Mesodermal cell (in vitro differentiated cells): Measurements from ENCODE around the gene SLC39A8.
"Not testable (repeated sequence)": the region's sequence is repeated elsewhere in the genome, so short reads cannot be mapped to it uniquely, and the experiment has no call there.

Source experiments
- H3K27ac ChIP-seq: 2 replicates; pipeline ENCODE4 v1.7.0; 2013; ENCODE audit warnings: mild to moderate bottlenecking, low read depth, low read length, moderate library complexity; ENCODE audit not compliant: severe bottlenecking
- H3K36me3 ChIP-seq: 2 replicates; pipeline ENCODE4 v1.7.1; 2013; ENCODE audit warnings: mild to moderate bottlenecking, low read length, moderate library complexity; ENCODE audit not compliant: control insufficient read depth, insufficient read depth
- H3K4me1 ChIP-seq: one replicate; pipeline ENCODE4 v1.7.1; 2013; ENCODE audit warnings: mild to moderate bottlenecking, low read length; ENCODE audit not compliant: insufficient read depth, control insufficient read depth, poor library complexity, severe bottlenecking
- H3K4me3 ChIP-seq: 2 replicates; pipeline ENCODE4 v1.7.0; 2013; ENCODE audit warnings: low read length, control low read depth, mild to moderate bottlenecking; ENCODE audit not compliant: insufficient read depth, poor library complexity, severe bottlenecking; ENCODE audit errors: extremely low read depth
- H3K9me3 ChIP-seq: 2 replicates; pipeline ENCODE4 v1.7.1; 2013; ENCODE audit warnings: mild to moderate bottlenecking, low read length, moderate library complexity; ENCODE audit not compliant: control insufficient read depth
- WGBS, 2 experiments: methylation state at CpG; one replicate each; pipeline ENCODE4 v1.1.5; 2013; ENCODE audit warnings: missing lambda C conversion rate in 2 of 2; ENCODE audit not compliant: insufficient coverage in 2 of 2; 5-methylcytosine and 5-hydroxymethylcytosine counted together

Gene SLC39A8

GRCh38 chr4:102302762-102303161 lies 42.5 kb downstream of the SLC39A8 start:
- WGBS, 2 experiments: no CpG with 5 or more reads among the region's 1 CpG
- no peak overlapping the region for H3K4me3 ChIP-seq

DNA sequence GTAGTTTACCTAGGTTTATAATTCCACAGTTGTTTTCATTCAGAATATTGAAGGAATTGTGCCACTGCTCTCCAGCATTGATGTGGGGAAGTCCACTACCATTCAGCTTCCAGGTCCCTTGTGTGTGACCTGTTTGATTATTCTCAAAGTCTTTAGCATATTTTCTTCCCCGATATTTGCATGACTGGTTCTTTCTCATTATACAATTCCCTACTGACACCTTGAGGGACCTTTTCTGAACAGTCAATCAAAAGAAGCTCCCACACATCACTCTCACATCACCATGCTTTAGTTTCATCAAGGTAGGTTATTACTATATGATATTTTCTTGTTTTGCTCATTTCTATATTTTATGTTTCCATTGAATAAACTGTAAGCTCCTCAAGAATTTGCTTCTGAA lies 44.1 kb downstream of the SLC39A8 start:
- Histone ChIP-seq H3K4me3 (no peak overlapping the region), H3K9me3 (no peaks in the 10 kb centered on the region), H3K36me3 (no peaks in the 10 kb centered on the region), H3K4me1 (no peaks in the 10 kb centered on the region), H3K27ac (no peak overlapping the region)
- 86% methylated on average over 1 of the region's 1 CpG; no CpG with 5 or more reads in 1 of the 2 experiments for WGBS, 2 experiments

More at GRCh38 chr4:102302762-102303161, 42.5 kb downstream of the SLC39A8 start:
- no peaks in the 10 kb centered on the region for H3K9me3 ChIP-seq
- no peaks in the 10 kb centered on the region for H3K4me1 ChIP-seq
- no peak overlapping the region for H3K27ac ChIP-seq
- H3K36me3 ChIP-seq: no peaks in the 10 kb centered on the region

DNA sequence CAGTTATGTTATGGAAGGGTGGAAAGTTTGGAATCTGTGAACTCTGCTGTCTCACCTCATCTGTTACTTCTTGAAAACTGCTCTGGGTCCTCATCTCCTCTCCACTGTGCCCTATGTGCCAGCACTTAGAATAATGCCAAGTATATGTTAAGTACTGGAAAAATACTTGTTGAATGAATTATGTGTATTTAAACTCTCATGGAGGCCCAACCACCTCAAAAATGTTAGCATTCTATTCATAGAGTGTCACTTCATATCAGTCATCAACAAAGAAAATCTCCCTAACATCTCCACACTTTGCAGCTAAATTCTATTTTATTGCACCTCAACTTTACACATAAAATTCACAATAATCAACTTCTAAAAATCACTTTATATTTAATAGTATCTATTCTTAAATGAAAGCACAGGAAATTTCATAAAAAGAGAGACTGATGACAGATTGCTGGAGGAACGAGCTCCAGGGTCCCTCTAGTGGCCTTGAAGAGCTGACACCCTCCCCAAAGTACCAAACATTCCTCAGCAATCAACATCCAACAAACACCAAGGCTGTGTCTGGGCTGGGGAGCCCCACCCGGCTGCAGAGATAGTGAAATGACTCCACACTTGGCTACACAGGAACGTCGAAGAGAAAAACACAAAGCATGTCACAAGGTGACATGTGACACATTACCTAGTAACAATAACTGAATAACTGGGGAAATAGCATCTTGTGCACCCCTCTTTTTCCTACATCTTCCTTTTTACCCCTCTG lies 45.8 kb downstream of the SLC39A8 start:
- Histone ChIP-seq H3K27ac (no peak overlapping the region), H3K4me3 (no peak overlapping the region), H3K4me1 (no peaks in the 10 kb centered on the region), H3K9me3 (no peaks in the 10 kb centered on the region), H3K36me3 (no peaks in the 10 kb centered on the region)
- 10% methylated on average over 3 of the region's 4 CpGs; no CpG with 5 or more reads in 1 of the 2 experiments for WGBS, 2 experiments

- no peaks in the 10 kb centered on the region for H3K36me3 ChIP-seq
- H3K9me3 ChIP-seq: no peaks in the 10 kb centered on the region
- H3K4me3 ChIP-seq: no peak overlapping the region
- H3K4me1 ChIP-seq: no peaks in the 10 kb centered on the region
- WGBS, 2 experiments: 67% methylated on average over 1 of the region's 1 CpG; no CpG with 5 or more reads in 1 of the 2 experiments
- H3K27ac ChIP-seq: no peak overlapping the region
Observed at GRCh38 chr4:102298716-102299115, 46.6 kb downstream of the SLC39A8 start.

GRCh38 chr4:102295153-102295862 lies 50.0 kb downstream of the SLC39A8 start:
- Histone ChIP-seq H3K27ac (no peak overlapping the region), H3K36me3 (no peaks in the 10 kb centered on the region), H3K4me1 (no peaks in the 10 kb centered on the region), H3K9me3 (no peaks in the 10 kb centered on the region), H3K4me3 (no peak overlapping the region)

DNA sequence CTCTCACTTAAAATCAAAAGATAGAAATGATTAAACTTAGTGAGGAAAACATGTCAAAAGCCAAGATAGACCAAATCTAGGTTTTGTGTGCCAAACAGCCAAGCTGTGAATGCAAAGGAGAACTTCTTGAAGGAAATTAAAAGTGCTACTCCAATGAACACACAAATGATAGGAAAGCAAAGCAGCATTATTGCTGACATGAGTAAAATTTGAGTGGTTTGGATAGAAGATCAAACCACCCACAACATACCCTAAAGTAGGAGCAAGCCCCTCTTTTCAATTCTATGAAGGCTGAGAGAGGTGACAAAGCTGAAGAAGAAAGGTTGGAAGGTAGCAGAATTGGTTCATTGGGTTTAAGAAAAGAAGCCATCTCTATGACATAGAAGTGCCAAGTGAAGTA lies 56.8 kb downstream of the SLC39A8 start:
- Histone ChIP-seq H3K36me3 (no peaks in the 10 kb centered on the region), H3K4me3 (no peak overlapping the region), H3K27ac (no peak overlapping the region), H3K9me3 (no peaks in the 10 kb centered on the region), H3K4me1 (no peaks in the 10 kb centered on the region)

DNA sequence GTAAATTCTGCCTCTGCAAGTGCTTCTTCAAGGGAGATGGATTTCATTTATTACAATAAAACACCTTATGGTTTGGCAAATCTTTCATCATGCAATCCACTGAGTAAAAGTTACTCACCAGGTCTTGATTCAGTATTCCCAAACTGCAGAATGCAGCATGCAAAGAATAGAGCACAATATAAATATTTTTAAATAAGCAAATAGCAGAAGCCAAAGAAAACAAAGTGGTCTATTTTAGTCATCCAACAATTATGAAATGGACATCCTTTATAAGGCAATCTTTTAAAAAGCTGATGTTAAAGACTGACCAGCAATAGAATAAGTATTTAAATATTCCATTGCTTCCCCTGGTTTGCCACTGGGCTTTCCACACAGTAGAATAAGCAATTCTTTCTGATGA lies 59.5 kb downstream of the SLC39A8 start:
- no peaks in the 10 kb centered on the region for H3K36me3 ChIP-seq
- no peak overlapping the region for H3K4me3 ChIP-seq
- no peaks in the 10 kb centered on the region for H3K9me3 ChIP-seq
- no peaks in the 10 kb centered on the region for H3K4me1 ChIP-seq
- no peak overlapping the region for H3K27ac ChIP-seq

DNA sequence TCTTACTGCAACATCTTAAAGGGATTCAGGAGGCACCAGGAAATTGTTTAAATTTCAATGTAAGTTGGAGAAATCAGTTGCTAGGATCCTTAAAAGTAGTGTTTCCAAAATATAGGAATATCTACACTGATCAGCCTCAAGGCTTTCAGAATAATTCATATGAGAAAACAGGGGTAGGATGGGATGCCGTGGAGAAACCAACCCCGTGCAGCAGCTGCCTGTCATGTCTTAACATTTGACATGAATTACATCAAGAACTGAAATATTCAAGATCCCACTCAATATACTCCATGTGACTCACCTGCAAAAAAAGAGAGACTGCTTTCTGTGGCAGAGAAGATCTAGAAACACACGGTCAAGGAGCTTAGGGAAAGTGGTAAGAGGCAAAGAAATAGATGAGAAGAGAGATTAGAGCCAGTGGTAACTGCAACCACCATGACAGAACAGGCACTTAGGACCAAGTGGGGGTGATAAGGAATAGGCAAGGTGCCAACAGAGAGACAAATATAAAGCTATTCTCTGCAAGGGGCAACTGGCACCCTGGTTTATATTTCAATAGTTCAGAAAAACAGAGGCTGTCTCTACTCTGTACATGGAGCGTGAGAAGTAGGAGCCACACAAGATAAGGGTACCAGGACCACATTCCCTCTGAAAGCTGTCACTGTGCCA lies 64.0 kb downstream of the SLC39A8 start:
- H3K9me3 ChIP-seq: no peaks in the 10 kb centered on the region
- H3K4me3 ChIP-seq: no peak overlapping the region
- no peaks in the 10 kb centered on the region for H3K36me3 ChIP-seq
- 81 to 100% methylated on average over 1 to 2 of the region's 4 CpGs for WGBS, 2 experiments
- no peak overlapping the region for H3K27ac ChIP-seq
- H3K4me1 ChIP-seq: no peaks in the 10 kb centered on the region

DNA sequence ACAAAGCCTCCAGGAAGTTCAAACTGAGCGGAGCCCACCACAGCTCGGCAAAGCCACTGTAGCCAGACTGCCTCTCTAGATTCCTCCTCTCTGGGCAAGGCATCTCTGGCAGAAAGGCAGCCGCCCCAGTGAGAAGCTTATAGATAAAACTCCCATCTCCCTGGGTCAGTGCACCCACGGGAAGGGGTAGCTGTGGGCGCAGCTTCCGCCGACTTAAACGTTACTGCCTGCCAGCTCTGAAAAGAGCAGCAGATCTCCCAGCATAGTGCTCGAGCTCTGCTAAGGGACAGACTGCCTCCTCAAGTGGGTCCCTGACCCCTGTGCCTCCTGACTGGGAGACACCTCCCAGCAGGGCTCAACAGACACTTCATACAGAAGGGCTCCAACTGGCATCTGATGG lies 72.0 kb downstream of the SLC39A8 start:
- not testable (repeated sequence) for H3K9me3 ChIP-seq, H3K36me3 ChIP-seq, H3K4me1 ChIP-seq, H3K27ac ChIP-seq, H3K4me3 ChIP-seq
- 93 to 96% methylated on average over 9 of the region's 9 CpGs for WGBS, 2 experiments

GRCh38 chr4:102272318-102272717 lies 73.0 kb downstream of the SLC39A8 start:
- Histone ChIP-seq H3K9me3 (no peaks in the 10 kb centered on the region), H3K4me1 (no peaks in the 10 kb centered on the region), H3K4me3 (no peak overlapping the region), H3K36me3 (no peaks in the 10 kb centered on the region), H3K27ac (no peak overlapping the region)
- 93 to 95% methylated on average over 2 to 3 of the region's 8 CpGs for WGBS, 2 experiments

GRCh38 chr4:102268355-102268754 lies 76.9 kb downstream of the SLC39A8 start:
- Histone ChIP-seq H3K4me3 (no peak overlapping the region), H3K27ac (no peak overlapping the region), H3K36me3 (no peaks in the 10 kb centered on the region), H3K9me3 (no peaks in the 10 kb centered on the region), H3K4me1 (no peaks in the 10 kb centered on the region)
